ENCODE data around the gene ZFAND3.

ZFAND3 gene

GRCh38 chr6:38105066-38105465 is 285.5 kb downstream of the ZFAND3 start:
- DNase-seq (ENCODE audit: low read depth) = no peak
- H3K4me3 ChIP-seq (ENCODE audit: low read depth, low read length) = no peak overlapping the region
- no peak for TF ChIP-seq CTCF (conservative IDR thresholded peaks at IDR 0.05; ENCODE audit: low read depth, low read length)

GRCh38 chr6:38107073-38107472 is 287.5 kb downstream of the ZFAND3 start:
- H3K4me3 ChIP-seq (ENCODE audit: low read depth, low read length) = no peak overlapping the region
- TF ChIP-seq CTCF (conservative IDR thresholded peaks at IDR 0.05; ENCODE audit: low read depth, low read length) = no peak
- no peak for DNase-seq (ENCODE audit: low read depth)

- no peak for TF ChIP-seq CTCF (conservative IDR thresholded peaks at IDR 0.05; ENCODE audit: low read depth, low read length)
- H3K4me3 ChIP-seq (ENCODE audit: low read depth, low read length) = no peak overlapping the region
- DNase-seq (ENCODE audit: low read depth) = no peak
Measured at GRCh38 chr6:38110481-38110971, 291.0 kb downstream of the ZFAND3 start.

- no peak for TF ChIP-seq CTCF (conservative IDR thresholded peaks at IDR 0.05; ENCODE audit: low read depth, low read length)
- no peak for DNase-seq (ENCODE audit: low read depth)
- H3K4me3 ChIP-seq (ENCODE audit: low read depth, low read length) = no peak overlapping the region
Measured at GRCh38 chr6:38112181-38112580, 292.7 kb downstream of the ZFAND3 start.

- no peak overlapping the region for H3K4me3 ChIP-seq (ENCODE audit: low read depth, low read length)
- DNase-seq (ENCODE audit: low read depth) = no peak
- TF ChIP-seq CTCF (conservative IDR thresholded peaks at IDR 0.05; ENCODE audit: low read depth, low read length) = no peak
Measured at GRCh38 chr6:38113825-38114576, 294.5 kb downstream of the ZFAND3 start.

- no peak overlapping the region for H3K4me3 ChIP-seq (ENCODE audit: low read depth, low read length)
- no peak for TF ChIP-seq CTCF (conservative IDR thresholded peaks at IDR 0.05; ENCODE audit: low read depth, low read length)
- no peak for DNase-seq (ENCODE audit: low read depth)
Measured at GRCh38 chr6:38114976-38115625, 295.6 kb downstream of the ZFAND3 start.

Measured in choroid plexus epithelial cell (primary cell).